HL-60 (cell line): ENCODE data around the gene SORCS1.

Experiments used
- POLR2AphosphoS5 ChIP-seq: IDR thresholded peaks from 2 replicates; pipeline ENCODE4 v1.6.1; 2012; ENCODE audit warnings: low read depth
- TF ChIP-seq, protein P1 (sequence below): IDR thresholded peaks from one replicate; pipeline ENCODE4 v1.5.1; 2011; ENCODE audit warnings: low read length, control low read depth, inconsistent platforms; ENCODE audit not compliant: insufficient read depth

DNA sequence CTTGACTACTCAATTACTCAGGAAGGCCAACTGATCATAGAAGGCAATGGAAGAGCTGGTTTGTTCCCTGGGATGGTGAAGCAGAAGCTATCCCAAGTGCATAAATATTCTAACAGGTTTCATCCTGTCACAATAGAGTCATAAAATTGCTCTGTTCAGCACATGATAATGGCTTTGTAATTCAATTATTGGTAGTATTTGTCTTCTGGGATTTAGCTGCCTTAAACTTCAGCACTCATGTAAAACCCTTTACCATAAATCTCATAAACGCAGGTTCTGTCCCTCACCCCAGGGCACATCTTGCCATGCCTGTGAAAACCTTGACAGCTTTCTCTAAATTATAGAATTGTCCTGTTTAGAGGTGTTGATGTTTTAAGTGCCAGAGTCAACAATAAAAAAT, 417.6 kb downstream of the SORCS1 start:
- TF ChIP-seq, protein P1, sequence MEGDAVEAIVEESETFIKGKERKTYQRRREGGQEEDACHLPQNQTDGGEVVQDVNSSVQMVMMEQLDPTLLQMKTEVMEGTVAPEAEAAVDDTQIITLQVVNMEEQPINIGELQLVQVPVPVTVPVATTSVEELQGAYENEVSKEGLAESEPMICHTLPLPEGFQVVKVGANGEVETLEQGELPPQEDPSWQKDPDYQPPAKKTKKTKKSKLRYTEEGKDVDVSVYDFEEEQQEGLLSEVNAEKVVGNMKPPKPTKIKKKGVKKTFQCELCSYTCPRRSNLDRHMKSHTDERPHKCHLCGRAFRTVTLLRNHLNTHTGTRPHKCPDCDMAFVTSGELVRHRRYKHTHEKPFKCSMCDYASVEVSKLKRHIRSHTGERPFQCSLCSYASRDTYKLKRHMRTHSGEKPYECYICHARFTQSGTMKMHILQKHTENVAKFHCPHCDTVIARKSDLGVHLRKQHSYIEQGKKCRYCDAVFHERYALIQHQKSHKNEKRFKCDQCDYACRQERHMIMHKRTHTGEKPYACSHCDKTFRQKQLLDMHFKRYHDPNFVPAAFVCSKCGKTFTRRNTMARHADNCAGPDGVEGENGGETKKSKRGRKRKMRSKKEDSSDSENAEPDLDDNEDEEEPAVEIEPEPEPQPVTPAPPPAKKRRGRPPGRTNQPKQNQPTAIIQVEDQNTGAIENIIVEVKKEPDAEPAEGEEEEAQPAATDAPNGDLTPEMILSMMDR: no peak
- TF ChIP-seq POLR2AphosphoS5: no peak
